HEK293 (cell line): Measurements from ENCODE around the gene INPP4B.
"Not testable (repeated sequence)": the region's sequence is repeated elsewhere in the genome, so short reads cannot be mapped to it uniquely, and the experiment has no call there.

ENCODE experiments used
- CTCF ChIA-PET: fragments of 350-600 bp; formaldehyde crosslinking; extraction: SDS; loops from one replicate; lab custom pipeline; 2021; ENCODE audit warnings: antibody characterized with exemption; lab: Yijun Ruan, JAX
- POLR2A ChIA-PET: fragments of 300-600 bp; formaldehyde crosslinking; extraction: SDS; loops from one replicate; lab custom pipeline; 2020; ENCODE audit warnings: antibody characterized with exemption, inconsistent platforms; lab: Yijun Ruan, JAX
- H3K27ac ChIP-seq: fragments of 200-500 bp; sonication (Bioruptor generic); 2 replicates; pipeline ENCODE4 v1.5.1; 2014; ENCODE audit warnings: low read depth, low read length, control low read depth, inconsistent platforms; ENCODE audit errors: extremely low read depth
- H3K36me3 ChIP-seq, 2 experiments: fragments of 200-500 bp in 1 of 2; sonication (Bioruptor generic) in 1 of 2; 1 replicate in 1 of 2; 2 replicates in 1 of 2; pipeline ENCODE4 v1.5.1; 2014 to 2017; ENCODE audit warnings: inconsistent platforms in 2 of 2, low read length in 2 of 2; ENCODE audit not compliant: control insufficient read depth in 2 of 2, insufficient read depth in 1 of 2
- H3K4me1 ChIP-seq: fragments of 200-500 bp; sonication (Bioruptor generic); 2 replicates; pipeline ENCODE4 v1.5.1; 2014; ENCODE audit warnings: mild to moderate bottlenecking, low read length, inconsistent platforms; ENCODE audit not compliant: control insufficient read depth, insufficient read depth
- H3K4me3 ChIP-seq: 2 replicates; pipeline ENCODE4 v1.5.1; 2011; ENCODE audit warnings: low read depth, mild to moderate bottlenecking, control low read depth, low read length, moderate library complexity
- H3K9me3 ChIP-seq: fragments of 200-500 bp; sonication (Bioruptor generic); 2 replicates; pipeline ENCODE4 v1.5.1; 2014; ENCODE audit warnings: low read depth, low read length, inconsistent platforms; ENCODE audit not compliant: control insufficient read depth, insufficient read depth
- MYNN ChIP-seq: fragments of 450-650 bp; formaldehyde crosslinking; IDR thresholded peaks from 2 replicates; pipeline ENCODE4 v1.5.1; 2016; ENCODE audit warnings: missing biosample characterization, missing genetic modification characterization, borderline replicate concordance
- OSR2 ChIP-seq: fragments of 450-650 bp; formaldehyde crosslinking; IDR thresholded peaks from 2 replicates; pipeline ENCODE4 v1.5.1; 2016; ENCODE audit warnings: missing biosample characterization, missing genetic modification characterization
- PRDM10 ChIP-seq: fragments of 450-650 bp; formaldehyde crosslinking; IDR thresholded peaks from 2 replicates; pipeline ENCODE4 v1.5.1; 2016; ENCODE audit warnings: missing biosample characterization, missing genetic modification characterization
- SP2 ChIP-seq: fragments of 450-650 bp; formaldehyde crosslinking; IDR thresholded peaks from 2 replicates; pipeline ENCODE4 v1.5.1; 2016; ENCODE audit warnings: missing biosample characterization, missing genetic modification characterization
- SP3 ChIP-seq: fragments of 450-650 bp; formaldehyde crosslinking; IDR thresholded peaks from 2 replicates; pipeline ENCODE4 v1.5.1; 2016; ENCODE audit warnings: missing biosample characterization, missing genetic modification characterization
- ZBTB11 ChIP-seq: fragments of 450-650 bp; formaldehyde crosslinking; conservative IDR thresholded peaks from 2 replicates; pipeline ENCODE4 v1.5.1; 2016; ENCODE audit warnings: low read depth, missing biosample characterization, missing genetic modification characterization
- ZBTB8A ChIP-seq: fragments of 450-650 bp; formaldehyde crosslinking; IDR thresholded peaks from 2 replicates; pipeline ENCODE4 v1.5.1; 2016; ENCODE audit warnings: missing biosample characterization, missing genetic modification characterization
- ZFP3 ChIP-seq: fragments of 450-650 bp; formaldehyde crosslinking; IDR thresholded peaks from 2 replicates; pipeline ENCODE4 v1.5.1; 2016; ENCODE audit warnings: low read depth, missing biosample characterization, missing genetic modification characterization
- ZNF138 ChIP-seq: fragments of 450-650 bp; formaldehyde crosslinking; IDR thresholded peaks from 2 replicates; pipeline ENCODE4 v1.5.1; 2016; ENCODE audit warnings: missing biosample characterization, missing genetic modification characterization, borderline replicate concordance
- ZNF148 ChIP-seq: fragments of 450-650 bp; formaldehyde crosslinking; IDR thresholded peaks from 2 replicates; pipeline ENCODE4 v1.5.0; 2017; ENCODE audit warnings: missing biosample characterization, missing genetic modification characterization, borderline replicate concordance
- ZNF16 ChIP-seq: fragments of 450-650 bp; formaldehyde crosslinking; IDR thresholded peaks from 2 replicates; pipeline ENCODE4 v1.5.1; 2016; ENCODE audit warnings: low read depth, missing biosample characterization, missing genetic modification characterization
- ZNF394 ChIP-seq: fragments of 450-650 bp; formaldehyde crosslinking; IDR thresholded peaks from 2 replicates; pipeline ENCODE4 v1.5.1; 2016; ENCODE audit warnings: missing biosample characterization, missing genetic modification characterization, mild to moderate bottlenecking, moderate library complexity, borderline replicate concordance
- ZNF426 ChIP-seq: fragments of 450-650 bp; formaldehyde crosslinking; IDR thresholded peaks from 2 replicates; pipeline ENCODE4 v1.5.1; 2017; ENCODE audit warnings: missing biosample characterization, missing genetic modification characterization, mild to moderate bottlenecking, inconsistent platforms, moderate library complexity
- ZNF510 ChIP-seq: fragments of 450-650 bp; formaldehyde crosslinking; IDR thresholded peaks from 2 replicates; pipeline ENCODE4 v1.5.1; 2018; ENCODE audit warnings: mild to moderate bottlenecking, missing genetic modification characterization, missing biosample characterization; ENCODE audit not compliant: insufficient replicate concordance
- ZNF518A ChIP-seq: fragments of 450-650 bp; formaldehyde crosslinking; conservative IDR thresholded peaks from 2 replicates; pipeline ENCODE4 v1.5.1; 2016; ENCODE audit warnings: low read depth, missing biosample characterization, missing genetic modification characterization
- ZNF558 ChIP-seq: fragments of 450-650 bp; formaldehyde crosslinking; IDR thresholded peaks from 2 replicates; pipeline ENCODE4 v1.5.1; 2016; ENCODE audit warnings: missing biosample characterization, missing genetic modification characterization
- ZNF660 ChIP-seq: fragments of 450-650 bp; IDR thresholded peaks from 2 replicates; pipeline ENCODE4 v1.5.1; 2018; ENCODE audit warnings: missing biosample characterization, mild to moderate bottlenecking, missing genetic modification characterization

INPP4B gene

GRCh38 chr4:142811034-142811433 lies 35.1 kb downstream of the INPP4B start:
- ChIA-PET POLR2A (no interaction called here), CTCF (no interaction called here)
- Histone ChIP-seq H3K27ac (no peak overlapping the region), H3K4me3 (no peak overlapping the region), H3K4me1 (peaks cover 9% of the 10 kb centered on the region), H3K36me3 (no peaks in the 10 kb centered on the region), H3K9me3 (no peaks in the 10 kb centered on the region)
- TF ChIP-seq MYNN (tag by site-specific recombination) (no peak), PRDM10 (tag by site-specific recombination) (no peak), ZNF16 (no peak), ZNF660 (tag by site-specific recombination) (no peak)

GRCh38 chr4:142809559-142809958 lies 36.5 kb downstream of the INPP4B start:
- no peak for TF ChIP-seq SP3
- no peak for TF ChIP-seq ZNF148 (tag by site-specific recombination)
- no peak for TF ChIP-seq SP2 (tag by site-specific recombination)
- TF ChIP-seq ZNF558 = no peak
- TF ChIP-seq ZFP3 (tag by site-specific recombination) = no peak
- no peak for TF ChIP-seq OSR2 (tag by site-specific recombination)
- TF ChIP-seq ZNF138 (tag by site-specific recombination) = no peak
- TF ChIP-seq, all 188 proteins: peak for 0
- Histone ChIP-seq H3K36me3 (no peaks in the 10 kb centered on the region), H3K4me1 (peaks cover 5% of the 10 kb centered on the region), H3K4me3 (no peak overlapping the region), H3K27ac (no peak overlapping the region), H3K9me3 (no peaks in the 10 kb centered on the region)
- ChIA-PET CTCF (interaction anchor here (0.6 kb wide), 1 partner anchor 462 kb away, joined by 3 read pairs; no protein-coding TSS in a partner anchor), POLR2A (no interaction called here)

- H3K36me3 ChIP-seq, H3K27ac ChIP-seq, CTCF ChIA-PET, H3K4me1 ChIP-seq, H3K4me3 ChIP-seq, POLR2A ChIA-PET, H3K9me3 ChIP-seq: not testable (repeated sequence)
- TF ChIP-seq ZNF510 (tag by site-specific recombination) (peak; percentile 53), ZNF518A (tag by site-specific recombination) (peak; percentile 61), ZBTB11 (tag by site-specific recombination) (peak; percentile 65), ZNF426 (tag by site-specific recombination) (peak; percentile 49), ZBTB8A (0 out of 2 replicates have a peak, but pooled peaks have one; percentile 32), ZNF394 (peak; percentile 64; the same call in 1 of the 2 replicates)
Observed at GRCh38 chr4:142803879-142804278, 42.2 kb downstream of the INPP4B start.
